H4 (cell line): Measurements from ENCODE around the gene ARHGEF10L. TPM values are rescaled to one million over a fixed set of nuclear protein-coding genes. Genes with fewer than 3 reads are reported as not detected.

ENCODE experiments used
- DNase-seq: peaks from one replicate; pipeline ENCODE4 v3.0.0-alpha.2; 2015; ENCODE audit warnings: low spot score
- total RNA-seq: library from RNA; depleted of rRNA; stranded (reverse); fragments of >200 nt; shearing (Covaris generic); gene quantifications from 2 replicates; pipeline ENCODE4 v1.2.3, GENCODE V29; 2014

ARHGEF10L gene
- total RNA-seq, 1 experiment from 2014 or later: 2.6 TPM

DNA sequence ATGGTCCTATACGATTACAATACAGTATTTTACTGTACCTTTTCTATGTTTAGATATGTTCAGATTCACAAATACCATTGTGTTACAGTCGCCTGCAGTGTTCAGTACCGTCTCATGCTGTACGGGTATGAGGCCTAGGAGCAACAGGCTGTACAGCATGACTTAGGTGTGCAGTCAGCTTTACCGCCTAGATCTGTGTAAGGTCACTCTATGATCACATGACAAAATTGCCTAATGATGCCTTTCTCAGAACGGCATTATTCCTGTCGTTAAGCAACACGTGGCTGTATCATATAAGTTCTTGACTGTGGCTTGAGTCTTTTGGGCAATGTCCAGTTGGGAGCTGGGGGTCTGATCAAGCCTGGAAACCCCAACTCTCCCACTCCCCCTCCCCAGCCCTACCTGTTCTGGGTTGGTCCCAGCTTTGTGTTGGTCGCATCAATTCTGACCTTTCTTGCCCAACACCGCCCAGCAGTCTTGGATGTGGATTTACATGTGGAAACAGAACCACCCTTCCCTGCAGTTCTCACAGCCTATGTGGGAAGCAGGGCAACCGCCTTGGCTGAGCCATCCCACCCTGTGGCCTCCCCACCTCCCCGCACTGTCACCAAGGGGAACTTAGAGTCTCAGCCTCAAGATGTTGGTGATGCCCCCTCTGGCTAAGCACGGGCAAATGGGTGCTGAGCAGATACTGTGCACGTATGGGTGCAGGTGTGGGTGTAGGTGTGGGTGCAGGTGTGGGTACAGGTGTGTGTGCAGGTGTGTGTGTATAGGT is 135.4 kb downstream of the ARHGEF10L start:
- no peak for DNase-seq

DNA sequence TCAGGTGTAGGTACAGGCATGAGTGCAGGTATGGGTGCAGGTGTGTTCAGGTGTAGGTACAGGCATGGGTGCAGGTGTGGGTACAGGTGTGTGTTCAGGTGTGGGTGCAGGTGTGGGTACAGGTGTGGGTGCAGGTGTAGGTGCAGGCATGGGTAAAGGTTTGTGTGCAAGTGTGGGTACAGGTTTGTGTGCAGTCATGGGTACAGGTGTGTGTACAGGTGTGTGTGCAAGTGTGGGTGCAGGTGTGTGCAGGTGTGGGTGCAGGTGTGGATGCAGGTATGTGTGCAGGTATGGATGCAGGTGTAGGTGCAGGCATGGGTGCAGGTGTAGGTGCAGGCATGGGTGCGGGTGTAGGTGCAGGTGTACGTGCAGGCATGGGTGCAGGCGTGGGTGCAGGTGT is 136.2 kb downstream of the ARHGEF10L start:
- no peak for DNase-seq

DNA sequence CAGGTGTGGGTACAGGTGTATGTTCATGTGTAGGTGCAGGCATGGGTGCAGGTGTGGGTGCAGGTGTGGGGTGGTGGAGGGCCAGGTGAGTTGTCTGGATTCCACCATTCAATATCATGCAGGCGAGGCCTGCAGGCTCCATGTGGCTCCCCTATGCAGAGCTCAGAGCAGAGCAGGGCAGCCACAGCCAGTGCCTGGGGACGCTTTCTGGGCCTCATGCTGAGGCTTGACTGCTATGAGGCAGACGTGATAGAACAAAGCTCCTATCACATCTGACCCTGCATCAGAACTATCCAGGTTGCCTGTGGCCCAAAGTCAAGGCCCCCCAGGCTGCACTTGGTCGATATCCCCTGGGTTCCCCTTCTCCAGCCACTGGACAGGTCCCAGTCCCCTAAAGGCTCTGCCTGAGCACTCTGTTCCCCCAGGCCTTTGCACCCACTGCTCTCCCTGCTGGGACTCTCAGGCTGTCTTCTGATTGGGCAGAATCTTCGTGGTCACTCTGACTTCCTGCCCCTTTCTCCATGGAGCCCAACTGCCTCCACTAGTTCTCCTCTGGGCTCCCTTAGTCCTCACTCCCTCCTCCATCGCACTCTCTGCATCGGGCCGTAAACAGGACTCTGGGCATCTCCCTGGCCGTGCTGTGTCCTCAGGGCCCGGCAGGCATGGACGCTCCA is 137.0 kb downstream of the ARHGEF10L start:
- no peak for DNase-seq

DNA sequence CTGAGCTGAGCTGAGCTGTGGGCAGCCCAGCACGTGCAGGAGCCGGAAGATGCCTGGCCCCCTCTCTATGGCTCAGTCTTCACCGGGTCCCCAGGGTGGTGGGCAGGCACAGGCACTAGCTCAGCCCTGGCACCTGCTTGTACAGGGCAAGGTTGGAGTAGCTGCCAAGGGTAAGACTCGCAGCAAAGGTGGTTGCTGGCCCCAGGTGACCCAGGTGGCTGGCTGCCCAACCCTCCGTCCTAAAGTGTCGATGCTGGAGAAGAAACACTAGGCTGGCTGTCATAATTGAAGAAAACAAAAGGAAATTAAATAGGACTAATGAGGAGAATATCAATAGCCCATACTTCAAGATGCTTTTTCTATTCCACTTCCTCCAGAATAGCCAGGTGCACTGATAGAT is 138.5 kb downstream of the ARHGEF10L start:
- no peak for DNase-seq

- DNase-seq: no peak
Observed at GRCh38 chr1:17679856-17680255, 140.4 kb downstream of the ARHGEF10L start.

DNA sequence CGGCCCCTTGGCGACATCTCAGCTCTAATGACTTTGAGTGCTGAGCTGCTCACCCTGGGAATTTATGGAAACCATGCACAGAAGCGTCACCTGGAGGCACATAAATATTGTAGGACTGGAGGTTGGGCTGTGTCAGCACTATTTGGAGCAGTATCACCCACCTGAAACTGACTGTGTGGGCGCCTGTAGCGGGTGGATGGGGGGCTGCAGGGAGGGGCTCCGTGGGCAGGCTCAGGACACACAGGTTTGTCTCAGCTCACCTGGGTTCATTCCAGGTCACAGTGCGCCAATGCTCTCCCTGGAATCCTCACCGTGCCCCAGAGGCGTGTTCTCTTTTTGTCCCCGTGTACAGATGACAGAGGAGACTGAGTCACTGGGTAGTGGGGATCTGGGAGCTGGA is 140.8 kb downstream of the ARHGEF10L start:
- no peak for DNase-seq

DNA sequence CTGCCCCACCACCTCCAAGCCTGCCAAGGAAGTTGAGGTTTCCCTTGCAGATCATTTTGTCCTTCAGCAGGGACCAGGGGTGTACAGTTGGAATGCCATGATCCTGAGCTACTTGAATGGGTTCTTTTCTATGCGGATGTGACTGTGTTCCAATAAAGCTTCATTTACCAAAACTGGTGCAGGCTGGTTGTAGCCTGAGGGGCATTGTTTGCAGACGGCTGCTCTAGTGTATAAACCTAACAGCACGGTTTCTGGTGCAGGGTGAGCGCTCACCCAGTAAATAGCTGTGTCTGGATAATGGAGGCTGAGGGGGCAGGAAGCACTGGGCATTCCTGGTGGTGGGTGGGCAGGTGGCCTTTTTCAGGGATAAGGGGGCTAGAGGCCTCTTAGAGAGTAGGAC is 142.9 kb downstream of the ARHGEF10L start:
- DNase-seq: no peak

DNA sequence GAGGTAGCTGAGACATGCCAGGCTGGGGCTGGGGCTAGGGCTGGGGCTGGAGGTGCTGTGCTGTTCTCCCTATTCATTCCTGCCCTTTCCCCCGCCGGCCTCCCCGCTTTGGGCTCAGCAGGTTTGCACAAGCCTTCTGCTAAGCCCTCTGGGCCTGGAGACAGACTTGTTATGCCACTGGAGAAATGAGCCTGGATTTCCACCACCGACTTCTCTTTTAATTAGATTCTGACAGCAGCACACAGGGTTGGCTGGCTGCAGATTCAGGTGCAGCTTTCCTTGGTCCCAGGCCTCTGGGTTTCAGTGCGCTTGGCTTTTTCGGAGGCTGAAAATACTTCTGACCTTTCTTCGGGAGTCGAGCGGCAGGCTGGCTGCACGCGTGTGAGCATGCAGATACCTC is 144.1 kb downstream of the ARHGEF10L start:
- no peak for DNase-seq

- DNase-seq: no peak
Observed at GRCh38 chr1:17684810-17685209, 145.3 kb downstream of the ARHGEF10L start.

GRCh38 chr1:17686258-17686657 is 146.8 kb downstream of the ARHGEF10L start:
- DNase-seq: no peak

DNA sequence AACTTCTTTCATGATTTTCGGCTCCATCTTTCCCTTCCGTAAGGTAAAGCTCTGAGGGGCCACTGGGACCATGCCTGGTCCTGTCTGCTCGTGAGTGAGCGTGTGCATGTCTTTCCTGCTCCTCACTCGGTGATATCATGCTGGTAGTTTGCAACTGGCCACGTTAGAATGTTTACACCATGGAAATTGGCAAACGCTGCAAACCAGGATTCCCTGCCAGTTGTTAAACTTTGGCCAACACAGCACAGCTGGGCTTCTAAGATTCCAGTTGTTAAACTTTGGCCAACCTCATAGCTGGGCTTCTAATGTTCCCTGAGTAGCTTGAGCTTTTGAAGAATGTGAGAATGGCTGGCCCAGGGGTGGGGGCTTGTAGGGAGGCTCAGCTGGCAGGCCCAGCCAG is 147.6 kb downstream of the ARHGEF10L start:
- DNase-seq: no peak

- no peak for DNase-seq
Observed at GRCh38 chr1:17688217-17688810, 148.8 kb downstream of the ARHGEF10L start.

GRCh38 chr1:17689011-17689410 is 149.5 kb downstream of the ARHGEF10L start:
- DNase-seq: no peak

DNA sequence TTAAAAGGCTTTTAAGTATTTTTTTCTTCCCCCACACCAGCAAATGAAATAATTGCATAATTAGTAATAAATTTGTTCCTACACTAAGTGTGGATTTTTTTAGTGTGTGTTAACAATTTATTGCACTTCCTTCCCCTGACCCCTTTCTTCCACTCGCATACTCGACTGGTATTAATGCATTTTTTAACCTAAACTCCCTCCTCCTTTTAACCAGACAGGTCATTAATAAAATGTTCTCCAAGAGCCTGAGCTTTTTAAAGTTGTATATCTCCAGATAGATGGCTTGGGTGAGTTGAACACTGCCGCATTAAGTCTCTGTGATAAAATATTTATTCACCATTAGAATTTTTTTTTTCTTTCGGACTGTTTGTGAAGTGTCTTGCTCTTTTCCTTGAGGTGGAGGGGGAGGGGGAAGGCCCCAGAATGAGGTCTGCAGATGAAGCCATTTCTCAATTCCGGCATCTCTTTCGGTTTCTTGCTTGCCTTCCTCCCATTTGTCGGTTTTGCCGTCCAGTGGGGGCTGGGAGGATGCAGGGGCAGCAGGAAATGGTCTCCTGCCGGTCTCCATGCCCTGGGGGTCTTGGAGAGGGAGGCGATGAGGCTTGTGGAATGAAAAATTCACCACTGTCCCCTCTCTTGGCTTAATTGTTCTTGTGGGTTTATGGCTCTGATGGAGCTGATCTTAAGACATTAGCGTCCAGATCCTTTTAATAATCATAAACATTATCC is 151.6 kb downstream of the ARHGEF10L start:
- DNase-seq: no peak

DNA sequence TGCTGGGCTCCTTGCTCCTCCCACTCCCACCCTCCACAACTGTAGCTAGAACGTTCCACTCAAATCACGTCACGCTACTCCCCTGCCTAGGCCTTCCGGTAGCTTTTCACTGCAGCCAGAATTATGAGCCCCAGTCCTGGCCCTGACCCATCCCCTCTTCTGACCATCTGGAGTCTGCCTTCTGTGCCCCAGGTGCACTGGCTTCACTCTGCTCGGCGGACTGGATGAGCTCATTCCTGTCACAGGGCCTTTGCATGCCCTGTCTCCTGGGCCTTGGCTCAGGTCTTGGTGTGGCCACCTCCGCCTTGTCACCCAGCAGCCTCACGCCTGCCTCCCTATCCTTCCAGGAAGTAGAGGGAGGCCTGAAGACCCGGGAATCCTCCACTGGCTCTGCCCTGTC is 153.1 kb downstream of the ARHGEF10L start:
- no peak for DNase-seq

- DNase-seq: peak; percentile 41
Observed at GRCh38 chr1:17696417-17697301, 157.2 kb downstream of the ARHGEF10L start.

- no peak for DNase-seq
Observed at GRCh38 chr1:17697458-17697857, 158.0 kb downstream of the ARHGEF10L start.

- no peak for DNase-seq
Observed at GRCh38 chr1:17699581-17699980, 160.1 kb downstream of the ARHGEF10L start.

DNA sequence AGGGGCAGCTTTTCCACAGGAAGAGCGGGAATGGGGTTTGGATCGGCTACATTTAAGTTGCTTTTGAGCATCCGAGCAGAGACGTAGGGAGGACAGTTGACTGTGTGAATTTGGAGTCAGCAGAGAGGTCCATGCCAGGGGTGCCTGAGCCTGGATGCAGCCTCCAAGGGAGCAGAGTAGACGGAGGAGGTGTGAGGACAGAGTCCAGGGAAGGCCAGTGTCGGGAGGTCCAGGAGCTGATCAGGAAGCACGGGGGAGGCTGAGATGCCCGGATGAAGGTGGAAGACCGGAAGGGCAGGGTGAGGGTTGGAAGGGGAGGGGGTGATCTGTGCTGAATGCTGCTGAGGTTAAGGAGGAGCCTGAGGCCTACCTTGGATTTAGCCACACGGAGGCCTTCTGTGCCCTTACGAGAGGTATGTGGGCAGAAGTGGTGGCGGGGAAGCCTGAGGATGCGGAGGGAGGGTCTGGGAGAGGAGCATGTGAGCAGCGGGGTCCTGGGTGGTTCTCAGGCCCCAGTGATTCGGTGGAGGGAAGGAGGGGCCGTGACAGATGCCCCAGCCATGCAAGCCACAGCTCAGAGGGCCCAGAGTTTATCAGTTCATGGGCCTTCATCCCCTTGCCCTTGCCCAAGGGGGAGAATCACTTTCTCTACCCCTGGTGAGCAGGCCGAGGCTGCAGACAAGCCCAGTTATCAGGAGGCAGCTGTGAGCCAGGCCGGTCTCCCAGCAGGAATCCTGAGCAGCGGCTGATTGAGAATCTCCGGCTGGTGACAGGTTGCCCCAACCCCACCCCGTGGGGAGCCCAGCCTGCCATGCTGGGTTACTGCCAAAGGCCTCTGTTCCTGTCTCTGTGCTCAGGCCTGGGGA is 161.7 kb downstream of the ARHGEF10L start:
- DNase-seq: no peak

- no peak for DNase-seq
Observed at GRCh38 chr1:17704176-17704575, 164.7 kb downstream of the ARHGEF10L start.
